Activated naive CD4-positive, alpha-beta T cell treated with anti-CD3 and anti-CD28 coated beads, Interleukin-2, amount 50 U/mL, for 24 hours (primary cell): ENCODE measurements around the gene MAPK1IP1L.
A peak's percentile ranks its signal among the peaks of the same experiment; 100 is the strongest.
"Not testable (repeated sequence)": the region's sequence is repeated elsewhere in the genome, so short reads cannot be mapped to it uniquely, and the experiment has no call there.

Experiments used
- H3K27ac Mint-ChIP-seq: one replicate; pipeline ENCODE4 v1.8.0; 2021; ENCODE audit warnings: mild to moderate bottlenecking, mixed read lengths
- H3K27me3 Mint-ChIP-seq: one replicate; pipeline ENCODE4 v1.8.0; 2021; ENCODE audit warnings: mixed read lengths
- H3K36me3 Mint-ChIP-seq: one replicate; pipeline ENCODE4 v1.8.0; 2021; ENCODE audit warnings: mixed read lengths
- H3K4me1 Mint-ChIP-seq: one replicate; pipeline ENCODE4 v1.8.0; 2021; ENCODE audit warnings: mixed read lengths
- H3K4me3 Mint-ChIP-seq: one replicate; pipeline ENCODE4 v1.8.0; 2021; ENCODE audit warnings: mild to moderate bottlenecking, mixed read lengths
- H3K9me3 Mint-ChIP-seq: one replicate; pipeline ENCODE4 v1.8.0; 2021; ENCODE audit warnings: mixed read lengths

The MAPK1IP1L gene

GRCh38 chr14:55047301-55048053 is 4.0 kb upstream of the MAPK1IP1L start:
- H3K27ac Mint-ChIP-seq, result no peak overlapping the region
- H3K27me3 Mint-ChIP-seq, result no peaks in the 10 kb centered on the region
- peaks cover 25% of the 10 kb centered on the region for H3K4me1 Mint-ChIP-seq
- no peaks in the 10 kb centered on the region for H3K9me3 Mint-ChIP-seq
- H3K4me3 Mint-ChIP-seq, result no peak overlapping the region
- peaks cover 10% of the 10 kb centered on the region for H3K36me3 Mint-ChIP-seq

- no peaks in the 10 kb centered on the region for H3K9me3 Mint-ChIP-seq
- peaks cover 36% of the 10 kb centered on the region for H3K4me1 Mint-ChIP-seq
- no peaks in the 10 kb centered on the region for H3K27me3 Mint-ChIP-seq
- no peak overlapping the region for H3K27ac Mint-ChIP-seq
- peaks cover 9% of the 10 kb centered on the region for H3K36me3 Mint-ChIP-seq
- no peak overlapping the region for H3K4me3 Mint-ChIP-seq
Measured at GRCh38 chr14:55048900-55049436, 2.5 kb upstream of the MAPK1IP1L start.

- H3K36me3 Mint-ChIP-seq, result peaks cover 14% of the 10 kb centered on the region
- H3K27ac Mint-ChIP-seq, result peak overlapping the region; percentile 93
- H3K4me3 Mint-ChIP-seq, result peak overlapping the region; percentile 87
- no peaks in the 10 kb centered on the region for H3K9me3 Mint-ChIP-seq
- no peaks in the 10 kb centered on the region for H3K27me3 Mint-ChIP-seq
- peaks cover 40% of the 10 kb centered on the region for H3K4me1 Mint-ChIP-seq
Measured at GRCh38 chr14:55051165-55051422, 353 bp upstream of the MAPK1IP1L start.

- H3K9me3 Mint-ChIP-seq, result no peaks in the 10 kb centered on the region
- H3K27me3 Mint-ChIP-seq, result no peaks in the 10 kb centered on the region
- peak overlapping the region; percentile 88 for H3K4me3 Mint-ChIP-seq
- H3K36me3 Mint-ChIP-seq, result peaks cover 14% of the 10 kb centered on the region
- peaks cover 47% of the 10 kb centered on the region for H3K4me1 Mint-ChIP-seq
- peak overlapping the region; percentile 82 for H3K27ac Mint-ChIP-seq
Measured at GRCh38 chr14:55052269-55052930, 953 bp downstream of the MAPK1IP1L start.

- H3K36me3 Mint-ChIP-seq, result peaks cover 14% of the 10 kb centered on the region
- peak overlapping the region; percentile 88 for H3K4me3 Mint-ChIP-seq
- H3K9me3 Mint-ChIP-seq, result no peaks in the 10 kb centered on the region
- no peaks in the 10 kb centered on the region for H3K27me3 Mint-ChIP-seq
- peaks cover 49% of the 10 kb centered on the region for H3K4me1 Mint-ChIP-seq
- H3K27ac Mint-ChIP-seq, result peak overlapping the region; percentile 82
Measured at GRCh38 chr14:55053018-55053417, 1.6 kb downstream of the MAPK1IP1L start.

- Mint-ChIP-seq H3K27ac (peak overlapping the region; percentile 60), H3K9me3 (no peaks in the 10 kb centered on the region), H3K27me3 (no peaks in the 10 kb centered on the region), H3K4me1 (peaks cover 54% of the 10 kb centered on the region), H3K36me3 (peaks cover 16% of the 10 kb centered on the region), H3K4me3 (peak overlapping the region; percentile 88)
Measured at GRCh38 chr14:55053500-55053899, 2.1 kb downstream of the MAPK1IP1L start.

- Mint-ChIP-seq H3K27ac (peak overlapping the region; percentile 41), H3K36me3 (peaks cover 16% of the 10 kb centered on the region), H3K27me3 (no peaks in the 10 kb centered on the region), H3K4me3 (peak overlapping the region; percentile 88), H3K9me3 (no peaks in the 10 kb centered on the region), H3K4me1 (peaks cover 54% of the 10 kb centered on the region)
Measured at GRCh38 chr14:55054098-55054497, 2.7 kb downstream of the MAPK1IP1L start.

GRCh38 chr14:55057919-55058318 is 6.5 kb downstream of the MAPK1IP1L start:
- peaks cover 20% of the 10 kb centered on the region for H3K36me3 Mint-ChIP-seq

GRCh38 chr14:55059333-55059732 is 7.9 kb downstream of the MAPK1IP1L start:
- no peak overlapping the region for H3K4me3 Mint-ChIP-seq
- peaks cover 60% of the 10 kb centered on the region for H3K4me1 Mint-ChIP-seq
- peaks cover 15% of the 10 kb centered on the region for H3K36me3 Mint-ChIP-seq
- peak overlapping the region; percentile 2 for H3K27ac Mint-ChIP-seq
- no peaks in the 10 kb centered on the region for H3K9me3 Mint-ChIP-seq
- H3K27me3 Mint-ChIP-seq, result no peaks in the 10 kb centered on the region

More at GRCh38 chr14:55057919-55058318, 6.5 kb downstream of the MAPK1IP1L start:
- Mint-ChIP-seq H3K4me3 (no peak overlapping the region), H3K4me1 (peaks cover 69% of the 10 kb centered on the region), H3K9me3 (no peaks in the 10 kb centered on the region), H3K27ac (no peak overlapping the region), H3K27me3 (no peaks in the 10 kb centered on the region)

- no peaks in the 10 kb centered on the region for H3K27me3 Mint-ChIP-seq
- no peaks in the 10 kb centered on the region for H3K9me3 Mint-ChIP-seq
- peak overlapping the region; percentile 74 for H3K27ac Mint-ChIP-seq
- H3K4me3 Mint-ChIP-seq, result no peak overlapping the region
- peaks cover 43% of the 10 kb centered on the region for H3K4me1 Mint-ChIP-seq
- peaks cover 22% of the 10 kb centered on the region for H3K36me3 Mint-ChIP-seq
Measured at GRCh38 chr14:55062517-55063351, 11.3 kb downstream of the MAPK1IP1L start.

GRCh38 chr14:55064896-55065295 is 13.4 kb downstream of the MAPK1IP1L start:
- not testable (repeated sequence) for H3K4me3 Mint-ChIP-seq, H3K27ac Mint-ChIP-seq, H3K9me3 Mint-ChIP-seq, H3K27me3 Mint-ChIP-seq
- Mint-ChIP-seq H3K4me1 (peaks cover 30% of the 10 kb centered on the region), H3K36me3 (peaks cover 18% of the 10 kb centered on the region)

GRCh38 chr14:55065411-55065810 is 14.0 kb downstream of the MAPK1IP1L start:
- peaks cover 17% of the 10 kb centered on the region for H3K36me3 Mint-ChIP-seq
- H3K27ac Mint-ChIP-seq, result no peak overlapping the region
- no peak overlapping the region for H3K4me3 Mint-ChIP-seq
- no peaks in the 10 kb centered on the region for H3K9me3 Mint-ChIP-seq
- peaks cover 27% of the 10 kb centered on the region for H3K4me1 Mint-ChIP-seq
- no peaks in the 10 kb centered on the region for H3K27me3 Mint-ChIP-seq

- Mint-ChIP-seq H3K36me3 (peaks cover 16% of the 10 kb centered on the region), H3K27me3 (no peaks in the 10 kb centered on the region), H3K9me3 (no peaks in the 10 kb centered on the region), H3K4me1 (peaks cover 26% of the 10 kb centered on the region), H3K27ac (peak overlapping the region; percentile 35), H3K4me3 (no peak overlapping the region)
Measured at GRCh38 chr14:55066223-55066622, 14.8 kb downstream of the MAPK1IP1L start.

- Mint-ChIP-seq H3K4me3 (no peak overlapping the region), H3K27ac (peak overlapping the region; percentile 76), H3K4me1 (peaks cover 47% of the 10 kb centered on the region), H3K36me3 (peaks cover 9% of the 10 kb centered on the region), H3K9me3 (no peaks in the 10 kb centered on the region), H3K27me3 (no peaks in the 10 kb centered on the region)
Measured at GRCh38 chr14:55070981-55071411, 19.5 kb downstream of the MAPK1IP1L start.

- Mint-ChIP-seq H3K27ac (peak overlapping the region; percentile 92), H3K27me3 (no peaks in the 10 kb centered on the region), H3K9me3 (no peaks in the 10 kb centered on the region), H3K4me3 (peak overlapping the region; percentile 73), H3K36me3 (peaks cover 4% of the 10 kb centered on the region), H3K4me1 (peaks cover 47% of the 10 kb centered on the region)
Measured at GRCh38 chr14:55071870-55072640, 20.6 kb downstream of the MAPK1IP1L start.
